GM23338 (cell line): ENCODE data around the gene LMBRD1. TPM values are rescaled to one million over a fixed set of nuclear protein-coding genes. Genes with fewer than 3 reads are reported as not detected.
"Not testable (repeated sequence)": the region's sequence is repeated elsewhere in the genome, so short reads cannot be mapped to it uniquely, and the experiment has no call there.

ENCODE experiments used
- ATAC-seq: fragments of 200-7000 bp; cut with Tn5 transposase; 3 replicates; pipeline ENCODE4 v1.9.1; 2020
- DNase-seq: peaks from one replicate; pipeline ENCODE4 v3.0.0-alpha.2; 2015; ENCODE audit warnings: low spot score
- H2AFZ ChIP-seq: fragments of 200-600 bp; sonication (generic); 2 replicates; pipeline ENCODE4 v1.8.0; 2016; ENCODE audit warnings: antibody characterized with exemption, mild to moderate bottlenecking, moderate library complexity
- H3F3A ChIP-seq: fragments of 200-600 bp; sonication (generic); replicated peaks from 2 replicates; pipeline ENCODE4 v1.8.0; 2017; ENCODE audit warnings: antibody characterized with exemption, mixed run types, low read depth
- H3K27ac ChIP-seq: fragments of 200-600 bp; sonication (generic); 2 replicates; pipeline ENCODE4 v1.6.1; 2016; ENCODE audit warnings: low read depth
- H3K27me3 ChIP-seq: fragments of 200-600 bp; sonication (generic); 2 replicates; pipeline ENCODE4 v1.8.0; 2016; ENCODE audit warnings: mild to moderate bottlenecking, mixed run types, moderate library complexity; ENCODE audit not compliant: insufficient read depth
- H3K36me3 ChIP-seq: fragments of 200-600 bp; sonication (generic); 2 replicates; pipeline ENCODE4 v1.8.0; 2016; ENCODE audit warnings: mild to moderate bottlenecking; ENCODE audit not compliant: insufficient read depth
- H3K4me1 ChIP-seq: fragments of 200-600 bp; sonication (generic); 2 replicates; pipeline ENCODE4 v1.8.0; 2016; ENCODE audit warnings: mild to moderate bottlenecking, moderate library complexity; ENCODE audit not compliant: insufficient read depth
- H3K4me2 ChIP-seq: fragments of 200-600 bp; sonication (generic); 2 replicates; pipeline ENCODE4 v1.7.1; 2017; ENCODE audit warnings: mixed run types
- H3K4me3 ChIP-seq: fragments of 200-600 bp; sonication (generic); 2 replicates; pipeline ENCODE4 v1.6.1; 2016; ENCODE audit warnings: mixed run types
- H3K79me2 ChIP-seq: fragments of 200-600 bp; sonication (generic); replicated peaks from 2 replicates; pipeline ENCODE4 v1.8.0; 2017; ENCODE audit warnings: mild to moderate bottlenecking; ENCODE audit not compliant: insufficient read depth
- H3K9me2 ChIP-seq: fragments of 200-600 bp; sonication (generic); 2 replicates; pipeline ENCODE4 v1.8.0; 2017; ENCODE audit not compliant: insufficient read depth
- H4K20me1 ChIP-seq: fragments of 200-600 bp; sonication (generic); replicated peaks from 2 replicates; pipeline ENCODE4 v1.8.0; 2017; ENCODE audit warnings: mild to moderate bottlenecking; ENCODE audit not compliant: insufficient read depth
- H3K27ac Mint-ChIP-seq: 2 replicates; pipeline ENCODE4 v1.8.0; 2020; ENCODE audit warnings: inconsistent platforms, mild to moderate bottlenecking, moderate library complexity, mixed read lengths
- H3K27me3 Mint-ChIP-seq: 3 replicates; pipeline ENCODE4 v1.8.0; 2022; ENCODE audit warnings: low read depth, mild to moderate bottlenecking, moderate library complexity, mixed read lengths, inconsistent platforms; ENCODE audit not compliant: insufficient read depth, poor library complexity
- H3K36me3 Mint-ChIP-seq: 3 replicates; pipeline ENCODE4 v1.8.0; 2021; ENCODE audit warnings: low read depth, mild to moderate bottlenecking, inconsistent platforms, moderate library complexity, mixed read lengths
- H3K4me1 Mint-ChIP-seq: 3 replicates; pipeline ENCODE4 v1.8.0; 2020; ENCODE audit warnings: mild to moderate bottlenecking, inconsistent platforms, mixed read lengths
- H3K4me3 Mint-ChIP-seq: 3 replicates; pipeline ENCODE4 v1.8.0; 2021; ENCODE audit warnings: moderate library complexity, mild to moderate bottlenecking, inconsistent platforms, mixed read lengths
- H3K9me3 Mint-ChIP-seq: 3 replicates; pipeline ENCODE4 v1.8.0; 2020; ENCODE audit warnings: moderate library complexity, mild to moderate bottlenecking, inconsistent platforms, mixed read lengths
- ETS1 ChIP-seq: IDR thresholded peaks from 2 replicates; pipeline ENCODE4 v1.6.1; 2016; ENCODE audit warnings: antibody characterized with exemption
- EZH2phosphoT487 ChIP-seq: fragments of 200-600 bp; sonication (generic); IDR thresholded peaks from one replicate; pipeline ENCODE4 v1.8.1; 2018; ENCODE audit warnings: antibody characterized with exemption; ENCODE audit not compliant: unreplicated experiment
- ZNF114 ChIP-seq: fragments of 250-450 bp; sonication (Bioruptor Pico); IDR thresholded peaks from 2 replicates; pipeline ENCODE4 v1.5.0; 2020; ENCODE audit warnings: mild to moderate bottlenecking, moderate library complexity
- ZNF462 ChIP-seq: fragments of 250-450 bp; sonication (Bioruptor Pico); IDR thresholded peaks from 2 replicates; pipeline ENCODE4 v1.5.0; 2020; ENCODE audit warnings: mild to moderate bottlenecking, moderate library complexity
- polyA plus RNA-seq: library from polyadenylated mRNA; unstranded; fragments of >200 nt; fragmentation: Nextera tagmentation; extraction: Ambion mirVana; gene quantifications from 2 replicates; pipeline ENCODE4 v1.2.1, GENCODE V29; 2016
- total RNA-seq: library from RNA; depleted of rRNA; stranded (reverse); fragments of >200 nt; shearing (Covaris generic); gene quantifications from 2 replicates; pipeline ENCODE4 v1.2.3, GENCODE V29; 2014

The LMBRD1 gene
- total and polyA plus RNA-seq, 2 experiments from 2014 or later = 20.3 to 21.0 TPM

- TF ChIP-seq ZNF462 (no peak), ETS1 (no peak)
These were observed 6.2 kb downstream of the LMBRD1 start (continued) for GRCh38 chr6:69790629-69791028.

- ATAC-seq = no peak
- Histone ChIP-seq H3K27me3 (no peaks in the 10 kb centered on the region), H3K4me2 (no peak overlapping the region), H2AFZ (no peak overlapping the region), H3F3A (no peaks in the 10 kb centered on the region), H3K27ac (no peak overlapping the region), H3K79me2 (peaks cover 39% of the 10 kb centered on the region), H3K36me3 (no peaks in the 10 kb centered on the region), H4K20me1 (peaks cover 7% of the 10 kb centered on the region; the same call in 1 of the 2 replicates), H3K4me3 (no peak overlapping the region), H3K4me1 (peaks cover 12% of the 10 kb centered on the region), H3K9me2 (no peaks in the 10 kb centered on the region)
- H3K27me3 Mint-ChIP-seq = no peaks in the 10 kb centered on the region
- H3K27ac Mint-ChIP-seq = no peak overlapping the region
- no peak for TF ChIP-seq EZH2phosphoT487
- TF ChIP-seq ZNF114 (CRISPR knock-in tag) = no peak
- H3K9me3 Mint-ChIP-seq = no peaks in the 10 kb centered on the region
- peaks cover 18% of the 10 kb centered on the region for H3K4me1 Mint-ChIP-seq
- DNase-seq = no peak
- H3K36me3 Mint-ChIP-seq = no peaks in the 10 kb centered on the region
- H3K4me3 Mint-ChIP-seq = no peak overlapping the region
These were observed 7.2 kb downstream of the LMBRD1 start for GRCh38 chr6:69789578-69789977.

- not testable (repeated sequence) for H4K20me1 ChIP-seq, ATAC-seq, H3K27me3 ChIP-seq, H3K4me3 Mint-ChIP-seq, H3F3A ChIP-seq, H3K27ac ChIP-seq, H3K4me3 ChIP-seq, DNase-seq, H3K36me3 ChIP-seq, H3K9me3 Mint-ChIP-seq, H3K36me3 Mint-ChIP-seq, H3K4me2 ChIP-seq, H2AFZ ChIP-seq, H3K27me3 Mint-ChIP-seq, H3K27ac Mint-ChIP-seq, H3K9me2 ChIP-seq
- peaks cover 12% of the 10 kb centered on the region for H3K4me1 ChIP-seq
- peaks cover 13% of the 10 kb centered on the region for H3K4me1 Mint-ChIP-seq
- peaks cover 17% of the 10 kb centered on the region for H3K79me2 ChIP-seq
These were observed 9.4 kb downstream of the LMBRD1 start for GRCh38 chr6:69787436-69787835.
